GM19043 (cell line): ENCODE measurements around the gene SYCE1.
"Not testable (repeated sequence)": the region's sequence is repeated elsewhere in the genome, so short reads cannot be mapped to it uniquely, and the experiment has no call there.

Source experiments
- ATAC-seq: cut with Tn5 transposase; IDR thresholded peaks from one replicate; pipeline ENCODE4 v1.9.1; 2021; ENCODE audit warnings: low read depth; ENCODE audit not compliant: unreplicated experiment

SYCE1 gene

GRCh38 chr10:133559216-133559615 lies 6.2 kb downstream of the SYCE1 start:
- no peak for ATAC-seq

GRCh38 chr10:133557381-133557780 lies 8.0 kb downstream of the SYCE1 start:
- no peak for ATAC-seq

- no peak for ATAC-seq
Observed at GRCh38 chr10:133555521-133555920, 9.9 kb downstream of the SYCE1 start.

GRCh38 chr10:133554600-133554999 lies 10.8 kb downstream of the SYCE1 start:
- no peak for ATAC-seq

- ATAC-seq, result no peak
Observed at GRCh38 chr10:133544506-133544905, 20.9 kb downstream of the SYCE1 start.

GRCh38 chr10:133541441-133541975 lies 23.9 kb downstream of the SYCE1 start:
- not testable (repeated sequence) for ATAC-seq

GRCh38 chr10:133537546-133538545 lies 27.5 kb downstream of the SYCE1 start:
- no peak for ATAC-seq

GRCh38 chr10:133536198-133536597 lies 29.2 kb downstream of the SYCE1 start:
- ATAC-seq, result no peak

GRCh38 chr10:133534417-133534816 lies 31.0 kb downstream of the SYCE1 start:
- no peak for ATAC-seq

- no peak for ATAC-seq
Observed at GRCh38 chr10:133532871-133533270, 32.5 kb downstream of the SYCE1 start.

- ATAC-seq, result no peak
Observed at GRCh38 chr10:133530506-133530905, 34.9 kb downstream of the SYCE1 start.

- no peak for ATAC-seq
Observed at GRCh38 chr10:133529576-133529946, 35.8 kb downstream of the SYCE1 start.

- no peak for ATAC-seq
Observed at GRCh38 chr10:133528845-133529575, 36.4 kb downstream of the SYCE1 start.

- no peak for ATAC-seq
Observed at GRCh38 chr10:133528296-133528844, 37.0 kb downstream of the SYCE1 start.

- no peak for ATAC-seq
Observed at GRCh38 chr10:133527771-133528271, 37.6 kb downstream of the SYCE1 start.

- ATAC-seq, result no peak
Observed at GRCh38 chr10:133526957-133527588, 38.3 kb downstream of the SYCE1 start, which contains the start of gene CYP2E1. Gene CYP2E1 (plus strand): TSS chr10:133527363. CDS start chr10:133527396, 33 bp downstream.

- no peak for ATAC-seq
Observed at GRCh38 chr10:133525444-133525843, 39.9 kb downstream of the SYCE1 start.

GRCh38 chr10:133523631-133524203 lies 41.7 kb downstream of the SYCE1 start:
- ATAC-seq, result no peak

- ATAC-seq, result peak; percentile 88
Observed at GRCh38 chr10:133520193-133520738, 45.1 kb downstream of the SYCE1 start.

- ATAC-seq, result not testable (repeated sequence)
Observed at GRCh38 chr10:133518517-133518916, 46.9 kb downstream of the SYCE1 start.
